Neural progenitor cell (in vitro differentiated cells): ENCODE measurements around the gene SLC25A51. TPM values are rescaled to one million over a fixed set of nuclear protein-coding genes. Genes with fewer than 3 reads are reported as not detected.
A peak's percentile ranks its signal among the peaks of the same experiment; 100 is the strongest.

ENCODE experiments used
- DNase-seq: peaks from one replicate; pipeline ENCODE4 v3.0.0-alpha.2; 2016; ENCODE audit warnings: low spot score
- H2AFZ ChIP-seq: fragments of 200-600 bp; sonication (generic); replicated peaks from 2 replicates; pipeline ENCODE4 v1.6.1; 2016; ENCODE audit warnings: antibody characterized with exemption
- H3F3A ChIP-seq: fragments of 200-600 bp; sonication (generic); 2 replicates; pipeline ENCODE4 v1.6.1; 2016; ENCODE audit warnings: antibody characterized with exemption, low read depth
- H3K27ac ChIP-seq: fragments of 200-600 bp; sonication (generic); 2 replicates; pipeline ENCODE4 v1.5.1; 2016; ENCODE audit warnings: mild to moderate bottlenecking
- H3K27me3 ChIP-seq: fragments of 200-600 bp; sonication (generic); 2 replicates; pipeline ENCODE4 v1.6.1; 2016; ENCODE audit warnings: mild to moderate bottlenecking, moderate library complexity
- H3K36me3 ChIP-seq: fragments of 200-600 bp; sonication (generic); 2 replicates; pipeline ENCODE4 v1.5.1; 2016
- H3K4me1 ChIP-seq: fragments of 200-600 bp; sonication (generic); 2 replicates; pipeline ENCODE4 v1.6.1; 2016; ENCODE audit warnings: mixed run types
- H3K4me2 ChIP-seq: fragments of 200-600 bp; sonication (generic); 2 replicates; pipeline ENCODE4 v1.6.1; 2016
- H3K4me3 ChIP-seq: fragments of 200-600 bp; sonication (generic); 2 replicates; pipeline ENCODE4 v1.5.1; 2016
- H3K79me2 ChIP-seq: fragments of 200-600 bp; sonication (generic); 2 replicates; pipeline ENCODE4 v1.6.1; 2016; ENCODE audit warnings: low read depth
- H3K9ac ChIP-seq: fragments of 200-600 bp; sonication (generic); 2 replicates; pipeline ENCODE4 v1.6.1; 2016
- H3K9me3 ChIP-seq: fragments of 200-600 bp; sonication (generic); 2 replicates; pipeline ENCODE4 v1.5.1; 2016; ENCODE audit warnings: low read depth
- H4K20me1 ChIP-seq: fragments of 200-600 bp; sonication (generic); 2 replicates; pipeline ENCODE4 v1.6.1; 2016; ENCODE audit warnings: low read depth
- H3K27ac Mint-ChIP-seq: 3 replicates; pipeline ENCODE4 v1.8.0; 2021; ENCODE audit warnings: mixed read lengths
- H3K27me3 Mint-ChIP-seq: 2 replicates; pipeline ENCODE4 v1.8.0; 2022; ENCODE audit warnings: low read depth, mild to moderate bottlenecking, inconsistent platforms, moderate library complexity, mixed read lengths; ENCODE audit not compliant: insufficient read depth
- H3K36me3 Mint-ChIP-seq: 3 replicates; pipeline ENCODE4 v1.8.0; 2021; ENCODE audit warnings: mixed read lengths
- H3K4me1 Mint-ChIP-seq: 3 replicates; pipeline ENCODE4 v1.8.0; 2021; ENCODE audit warnings: mixed read lengths
- H3K4me3 Mint-ChIP-seq: 3 replicates; pipeline ENCODE4 v1.8.0; 2021; ENCODE audit warnings: mild to moderate bottlenecking, moderate library complexity, mixed read lengths
- H3K9me3 Mint-ChIP-seq: 3 replicates; pipeline ENCODE4 v1.8.0; 2020; ENCODE audit warnings: mixed read lengths
- CTCF ChIP-seq: fragments of 200-600 bp; sonication (generic); IDR thresholded peaks from 2 replicates; pipeline ENCODE4 v1.5.1; 2017; ENCODE audit warnings: antibody characterized with exemption, mild to moderate bottlenecking
- EZH2 ChIP-seq: fragments of 200-600 bp; sonication (generic); IDR thresholded peaks from 2 replicates; pipeline ENCODE4 v1.6.1; 2017; ENCODE audit warnings: antibody characterized with exemption, mild to moderate bottlenecking, moderate library complexity
- EZH2phosphoT487 ChIP-seq: fragments of 200-600 bp; sonication (generic); IDR thresholded peaks from 2 replicates; pipeline ENCODE4 v1.6.1; 2017; ENCODE audit warnings: antibody characterized with exemption
- total RNA-seq: library from RNA; depleted of rRNA; stranded (reverse); fragments of >200 nt; gene quantifications from 2 replicates; pipeline ENCODE4 v1.2.3, GENCODE V29; 2015; ENCODE audit warnings: low replicate concordance

SLC25A51 gene
- total RNA-seq, 1 donor from 2014 or later: 24.6 TPM

GRCh38 chr9:37927601-37928551, 23.9 kb upstream of the SLC25A51 start:
- Histone ChIP-seq H2AFZ (no peak overlapping the region), H3K4me2 (no peak overlapping the region), H3K9ac (no peak overlapping the region), H3F3A (no peaks in the 10 kb centered on the region), H4K20me1 (no peaks in the 10 kb centered on the region), H3K27ac (no peak overlapping the region), H3K79me2 (no peaks in the 10 kb centered on the region), H3K27me3 (no peaks in the 10 kb centered on the region), H3K36me3 (no peaks in the 10 kb centered on the region), H3K4me3 (no peak overlapping the region), H3K4me1 (peaks cover 9% of the 10 kb centered on the region), H3K9me3 (no peaks in the 10 kb centered on the region)
- no peak for DNase-seq
- Mint-ChIP-seq H3K4me3 (peak overlapping the region; percentile 33), H3K27me3 (peaks cover 6% of the 10 kb centered on the region), H3K27ac (peak overlapping the region; percentile 66), H3K9me3 (peaks cover 5% of the 10 kb centered on the region), H3K4me1 (peaks cover 34% of the 10 kb centered on the region), H3K36me3 (peaks cover 7% of the 10 kb centered on the region)
- TF ChIP-seq EZH2 (no peak), EZH2phosphoT487 (no peak), CTCF (no peak)

GRCh38 chr9:37927132-37927531, 23.2 kb upstream of the SLC25A51 start:
- Mint-ChIP-seq H3K27me3 (peaks cover 6% of the 10 kb centered on the region), H3K4me1 (peaks cover 39% of the 10 kb centered on the region), H3K36me3 (peaks cover 5% of the 10 kb centered on the region), H3K9me3 (peaks cover 5% of the 10 kb centered on the region), H3K27ac (no peak overlapping the region), H3K4me3 (no peak overlapping the region)
- H2AFZ ChIP-seq: no peak overlapping the region
- H3K9ac ChIP-seq: no peak overlapping the region
- H3K36me3 ChIP-seq: no peaks in the 10 kb centered on the region
- H3K4me2 ChIP-seq: no peak overlapping the region
- H3K79me2 ChIP-seq: no peaks in the 10 kb centered on the region
- H3K9me3 ChIP-seq: no peaks in the 10 kb centered on the region
- H3K4me3 ChIP-seq: no peak overlapping the region
- DNase-seq: no peak
- H3K27me3 ChIP-seq: no peaks in the 10 kb centered on the region
- peaks cover 12% of the 10 kb centered on the region for H3K4me1 ChIP-seq
- H3K27ac ChIP-seq: no peak overlapping the region
- TF ChIP-seq CTCF (no peak), EZH2phosphoT487 (no peak), EZH2 (no peak)
- no peaks in the 10 kb centered on the region for H3F3A ChIP-seq
- H4K20me1 ChIP-seq: no peaks in the 10 kb centered on the region

- Histone ChIP-seq H4K20me1 (no peaks in the 10 kb centered on the region), H3K4me3 (no peak overlapping the region), H3K79me2 (no peaks in the 10 kb centered on the region), H3K27me3 (no peaks in the 10 kb centered on the region), H3K4me1 (peaks cover 14% of the 10 kb centered on the region), H3K36me3 (no peaks in the 10 kb centered on the region), H3K9ac (no peak overlapping the region), H3K27ac (no peak overlapping the region), H3F3A (no peaks in the 10 kb centered on the region), H2AFZ (no peak overlapping the region), H3K9me3 (no peaks in the 10 kb centered on the region), H3K4me2 (no peak overlapping the region)
- H3K27me3 Mint-ChIP-seq: peaks cover 6% of the 10 kb centered on the region
- no peak overlapping the region for H3K4me3 Mint-ChIP-seq
- H3K9me3 Mint-ChIP-seq: peaks cover 5% of the 10 kb centered on the region
- no peak for DNase-seq
- H3K27ac Mint-ChIP-seq: no peak overlapping the region
- peaks cover 43% of the 10 kb centered on the region for H3K4me1 Mint-ChIP-seq
- peaks cover 5% of the 10 kb centered on the region for H3K36me3 Mint-ChIP-seq
- TF ChIP-seq EZH2phosphoT487 (no peak), CTCF (no peak), EZH2 (no peak)
Measured at GRCh38 chr9:37926737-37927118, 22.8 kb upstream of the SLC25A51 start.
